GM12878 (cell line): ENCODE results near the gene PHF3. TPM values are rescaled to one million over a fixed set of nuclear protein-coding genes. Genes with fewer than 3 reads are reported as not detected.

Source experiments
- ATAC-seq: fragments of 200-7000 bp; cut with Tn5 transposase; 3 replicates; pipeline ENCODE4 v1.9.1; 2020; ENCODE audit warnings: mild to moderate bottlenecking, moderate library complexity
- BruUV-seq: library from RNA; stranded (reverse); fragments of 400-500 nt; replicated peaks from 2 replicates; lab custom pipeline; 2021; lab: Mats Ljungman, UMichigan
- CTCF ChIA-PET: fragments of 300-600 bp; sonication (Branson Sonifier 250); formaldehyde crosslinking; extraction: SDS; loops from one replicate; lab custom pipeline; 2021; ENCODE audit warnings: inconsistent platforms; lab: Yijun Ruan, JAX
- POLR2A ChIA-PET: fragments of 350-600 bp; formaldehyde crosslinking; extraction: SDS; loops from one replicate; lab custom pipeline; 2021; ENCODE audit warnings: inconsistent platforms; lab: Charles Lee
- RAD21 ChIA-PET: fragments of 300-600 bp; sonication (Branson Sonifier 250); formaldehyde crosslinking; loops from one replicate; lab custom pipeline; 2023; ENCODE audit warnings: antibody characterized with exemption; ENCODE audit not compliant: unreplicated experiment; lab: Charles Lee
- SMC1A ChIA-PET: fragments of 300-600 bp; sonication (Branson Sonifier 250); formaldehyde crosslinking; loops from one replicate; lab custom pipeline; 2023; ENCODE audit not compliant: unreplicated experiment, uncharacterized antibody; lab: Charles Lee
- DNase-seq: peaks from one replicate; pipeline ENCODE4 v3.0.0-alpha.2; 2011; ENCODE audit warnings: low read depth, low spot score
- FAIRE-seq: peaks from 3 replicates; lab custom pipeline; 2011; peaks lifted over from hg19 to GRCh38; lab: Jason Lieb, UNC
- H2AFZ ChIP-seq: 2 replicates; pipeline ENCODE4 v1.6.0; 2011; ENCODE audit warnings: low read depth, low read length, control low read depth; ENCODE audit not compliant: control insufficient read depth
- H3K27ac ChIP-seq: 2 replicates; pipeline ENCODE4 v1.5.1; 2011; ENCODE audit warnings: control low read depth; ENCODE audit not compliant: control insufficient read depth, insufficient read depth
- H3K27me3 ChIP-seq, 2 experiments: replicated peaks in 1 of 2; 2 replicates each; pipeline versions ENCODE4 v1.6.0 to v1.6.1; 2011; ENCODE audit warnings: low read length in 1 of 2; ENCODE audit not compliant: control insufficient read depth in 2 of 2, insufficient read depth in 2 of 2
- H3K36me3 ChIP-seq, 2 experiments: 2 replicates each; pipeline ENCODE4 v1.5.1; 2011; ENCODE audit warnings: low read length in 1 of 2; ENCODE audit not compliant: control insufficient read depth in 2 of 2, insufficient read depth in 2 of 2
- H3K4me1 ChIP-seq: 2 replicates; pipeline ENCODE4 v1.6.1; 2011; ENCODE audit warnings: mild to moderate bottlenecking, low read length, moderate library complexity, mixed read lengths; ENCODE audit not compliant: control insufficient read depth, insufficient read depth
- H3K4me2 ChIP-seq: 2 replicates; pipeline ENCODE4 v1.6.0; 2011; ENCODE audit warnings: control low read depth; ENCODE audit not compliant: control insufficient read depth, insufficient read depth
- H3K4me3 ChIP-seq: fragments of 200-600 bp; sonication (generic); 2 replicates; pipeline ENCODE4 v1.5.1; 2016
- H3K79me2 ChIP-seq: 2 replicates; pipeline ENCODE4 v1.6.0; 2011; ENCODE audit warnings: low read length; ENCODE audit not compliant: control insufficient read depth, insufficient read depth
- H3K9ac ChIP-seq: 2 replicates; pipeline ENCODE4 v1.8.0; 2011; ENCODE audit warnings: low read length, control low read depth, mixed read lengths; ENCODE audit not compliant: control insufficient read depth, insufficient read depth
- H3K9me3 ChIP-seq: replicated peaks from 3 replicates; pipeline ENCODE4 v1.5.1; 2011; ENCODE audit warnings: mild to moderate bottlenecking, low read length; ENCODE audit not compliant: control insufficient read depth, insufficient read depth
- H4K20me1 ChIP-seq: 2 replicates; pipeline ENCODE4 v1.6.0; 2011; ENCODE audit not compliant: control insufficient read depth, insufficient read depth
- CBX5 ChIP-seq: sonication (generic); IDR thresholded peaks from 2 replicates; pipeline ENCODE4 v1.6.1; 2016; ENCODE audit warnings: low read depth, moderate library complexity, mild to moderate bottlenecking, inconsistent platforms
- KLF5 ChIP-seq: fragments of 450-650 bp; IDR thresholded peaks from 2 replicates; pipeline ENCODE4 v1.6.1; 2014; ENCODE audit warnings: mild to moderate bottlenecking; ENCODE audit not compliant: partially characterized antibody
- MYB ChIP-seq: fragments of 150-350 bp; IDR thresholded peaks from 2 replicates; pipeline ENCODE4 v1.6.1; 2014; ENCODE audit warnings: mild to moderate bottlenecking, low read depth, low read length, borderline replicate concordance
- PRDM15 ChIP-seq: fragments of 450-650 bp; formaldehyde crosslinking; IDR thresholded peaks from 2 replicates; pipeline ENCODE4 v1.4.0; 2020; ENCODE audit warnings: mild to moderate bottlenecking, moderate library complexity
- WGBS: methylation state at CpG from one replicate; pipeline ENCODE4 v1.1.6; 2016; ENCODE audit warnings: low lambda C conversion rate; ENCODE audit not compliant: insufficient replicate concordance, insufficient coverage; ENCODE audit errors: missing lambda C conversion rate; 5-methylcytosine and 5-hydroxymethylcytosine counted together
- in situ Hi-C: fragments of 300-500 bp; cut with MboI; formaldehyde crosslinking; loops from 9 replicates; pipeline ENCODE4 v1.14.3; 2018; ENCODE audit warnings: mixed read lengths
- intact Hi-C: fragments of 100-400 bp; cut with micrococcal nuclease; formaldehyde crosslinking; loops from one replicate; pipeline ENCODE4 v1.14.2; 2022; ENCODE audit not compliant: unreplicated experiment
- polyA plus RNA-seq, 11 experiments: library from polyadenylated mRNA; depleted of rRNA in 4 of 11; unstranded in 6 of 11; stranded (reverse) in 5 of 11; fragments of >200 nt; fragmentation: Nextera tagmentation in 4 of 11; fragmentation: Illumina TruSeq in 1 of 11; extraction: Ambion mirVana in 4 of 11; extraction: Trizol in 1 of 11; gene quantifications; 1 replicate in 1 of 11; 2 replicates in 10 of 11; pipeline versions ENCODE4 v1.2.1 to v1.2.3, GENCODE V29; 2011 to 2016; ENCODE audit warnings: inconsistent platforms in 2 of 11, missing spikeins in 2 of 11, low read depth in 1 of 11
- total RNA-seq, 4 experiments: library from RNA; depleted of rRNA in 3 of 4; stranded (reverse); fragments of >200 nt in 3 of 4; fragmentation: Illumina TruSeq in 1 of 4; extraction: Trizol in 1 of 4; gene quantifications; 2 replicates each; pipeline versions ENCODE4 v1.2.1 to v1.2.3, GENCODE V29; 2013 to 2021

The PHF3 gene
- total and polyA plus RNA-seq, 10 of the 15 experiments (the other 5 are each of a cell fraction or from before 2014, with no cell fraction given), result 8.3 to 61.5 (median 26.6) TPM

DNA sequence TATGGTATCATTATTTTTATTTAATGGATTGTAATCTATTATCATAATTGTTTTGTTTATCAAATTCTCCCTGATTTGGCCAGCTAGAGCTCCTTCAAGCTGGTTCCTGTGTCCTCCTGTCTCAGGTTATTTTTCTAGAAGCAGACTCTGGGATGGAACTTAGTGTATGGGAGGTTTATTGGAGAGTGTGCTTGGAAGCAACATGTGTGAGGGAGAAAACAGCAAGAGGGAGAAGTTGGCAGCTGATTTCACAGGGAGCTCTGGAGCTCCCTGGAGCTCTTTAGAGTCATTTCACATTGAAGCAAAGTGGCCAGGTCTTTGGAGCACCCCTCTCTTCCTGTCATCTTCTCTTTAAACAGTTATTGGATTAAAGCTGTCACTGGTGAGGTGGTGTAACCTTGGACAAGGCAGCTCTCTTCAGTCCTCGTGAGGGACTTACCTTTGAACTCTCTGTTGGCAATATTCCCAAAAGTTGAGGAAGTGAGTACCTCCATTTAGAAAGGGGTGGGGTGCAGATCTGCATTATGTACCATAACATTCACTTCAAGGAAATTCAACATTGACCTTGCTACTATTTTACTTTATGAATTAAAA, 103.6 kb downstream of the PHF3 start:
- intact Hi-C loops (no loop called here), in situ Hi-C loops (no loop called here)
- SMC1A ChIA-PET, result interaction anchor here (0.6 to 1.4 kb wide), 3 partner anchors 16 to 467 kb away, joined by 3 to 5 read pairs (median 4); no protein-coding TSS in a partner anchor
- no peaks in the 10 kb centered on the region for H3K79me2 ChIP-seq
- H2AFZ ChIP-seq, result no peak overlapping the region
- no peaks in the 10 kb centered on the region for H3K9me3 ChIP-seq
- H3K36me3 ChIP-seq, result no peaks in the 10 kb centered on the region
- no peak for DNase-seq
- H3K27me3 ChIP-seq, result no peaks in the 10 kb centered on the region
- no peak for TF ChIP-seq MYB
- TF ChIP-seq CBX5, result no peak
- TF ChIP-seq KLF5, result no peak
- no peak for TF ChIP-seq PRDM15 (CRISPR knock-in tag)
- H3K4me3 ChIP-seq, result no peak overlapping the region
- no peak for ATAC-seq
- POLR2A ChIA-PET, result no interaction called here
- H3K27ac ChIP-seq, result no peak overlapping the region
- FAIRE-seq, result no peak
- RAD21 ChIA-PET, result no interaction called here
- no peak overlapping the region for H3K4me2 ChIP-seq
- CTCF ChIA-PET, result interaction anchor here (0.6 to 1.5 kb wide), 3 partner anchors 10 to 25 kb away, joined by 3 to 4 read pairs (median 3); no protein-coding TSS in a partner anchor
- 54% methylated on average over 1 of the region's 1 CpG for WGBS
- BruUV-seq, result no TSS peak
- no peak overlapping the region for H3K9ac ChIP-seq
- no peaks in the 10 kb centered on the region for H3K4me1 ChIP-seq
- H4K20me1 ChIP-seq, result no peaks in the 10 kb centered on the region
